Measurements from ENCODE around the gene SCP2.

- TF ChIP-seq CTCF (IDR thresholded peaks at IDR 0.05) (no peak), ZFX (IDR thresholded peaks at IDR 0.05; ENCODE audit: borderline replicate concordance) (no peak)
These were observed 39.6 kb upstream of the SCP2 start for GRCh38 chr1:52887483-52887882.

Data from 22Rv1 (cell line).